Keratinocyte (primary cell): Measurements from ENCODE around the gene AMZ1.
"Not testable (repeated sequence)": the region's sequence is repeated elsewhere in the genome, so short reads cannot be mapped to it uniquely, and the experiment has no call there.

Experiments used
- EZH2 ChIP-seq: IDR thresholded peaks from one replicate; pipeline ENCODE4 v1.6.1; 2012; ENCODE audit warnings: inconsistent platforms, mild to moderate bottlenecking, low read length, moderate library complexity
- TF ChIP-seq, protein P1 (sequence below), 3 experiments: IDR thresholded peaks in 1 of 3; conservative IDR thresholded peaks in 1 of 3; optimal IDR thresholded peaks in 1 of 3; 2 replicates in 2 of 3; 3 replicates in 1 of 3; pipeline versions ENCODE3 to v1.5.1; 2011; ENCODE audit warnings: low read length in 3 of 3, mild to moderate bottlenecking in 3 of 3, moderate library complexity in 2 of 3, control low read depth in 1 of 3, inconsistent platforms in 1 of 3; ENCODE audit not compliant: insufficient read depth in 2 of 3; ENCODE audit errors: extremely low read depth in 1 of 3

DNA sequence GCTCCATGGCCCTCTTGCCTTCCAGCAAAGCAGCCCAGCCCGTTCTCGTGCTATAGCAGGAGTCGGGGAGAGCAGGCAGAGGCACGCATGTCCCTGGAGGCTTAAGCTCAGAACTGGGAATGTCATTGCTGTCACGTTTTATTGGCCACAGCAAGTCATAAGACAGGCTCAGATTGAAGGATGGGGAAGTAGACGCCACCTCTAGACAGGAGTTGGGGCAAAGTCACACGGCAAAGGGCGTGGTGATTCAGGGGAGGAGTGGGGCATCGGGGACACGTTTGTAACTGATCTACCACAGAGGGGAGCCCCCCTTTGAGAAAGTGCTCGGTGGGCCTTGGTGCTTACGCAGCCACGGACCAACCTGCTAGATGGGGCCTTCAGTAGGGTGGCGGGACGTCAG is 9.5 kb upstream of the AMZ1 start:
- TF ChIP-seq, protein P1, sequence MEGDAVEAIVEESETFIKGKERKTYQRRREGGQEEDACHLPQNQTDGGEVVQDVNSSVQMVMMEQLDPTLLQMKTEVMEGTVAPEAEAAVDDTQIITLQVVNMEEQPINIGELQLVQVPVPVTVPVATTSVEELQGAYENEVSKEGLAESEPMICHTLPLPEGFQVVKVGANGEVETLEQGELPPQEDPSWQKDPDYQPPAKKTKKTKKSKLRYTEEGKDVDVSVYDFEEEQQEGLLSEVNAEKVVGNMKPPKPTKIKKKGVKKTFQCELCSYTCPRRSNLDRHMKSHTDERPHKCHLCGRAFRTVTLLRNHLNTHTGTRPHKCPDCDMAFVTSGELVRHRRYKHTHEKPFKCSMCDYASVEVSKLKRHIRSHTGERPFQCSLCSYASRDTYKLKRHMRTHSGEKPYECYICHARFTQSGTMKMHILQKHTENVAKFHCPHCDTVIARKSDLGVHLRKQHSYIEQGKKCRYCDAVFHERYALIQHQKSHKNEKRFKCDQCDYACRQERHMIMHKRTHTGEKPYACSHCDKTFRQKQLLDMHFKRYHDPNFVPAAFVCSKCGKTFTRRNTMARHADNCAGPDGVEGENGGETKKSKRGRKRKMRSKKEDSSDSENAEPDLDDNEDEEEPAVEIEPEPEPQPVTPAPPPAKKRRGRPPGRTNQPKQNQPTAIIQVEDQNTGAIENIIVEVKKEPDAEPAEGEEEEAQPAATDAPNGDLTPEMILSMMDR (optimal IDR thresholded peaks at IDR 0.05 in 1 of 3, IDR thresholded peaks at IDR 0.05 in 1 of 3, conservative IDR thresholded peaks at IDR 0.05 in 1 of 3; ENCODE audit: extremely low read depth in 1 of 3, insufficient read depth in 2 of 3, low read length in 3 of 3): not testable (repeated sequence)
- not testable (repeated sequence) for TF ChIP-seq EZH2
